ENCODE results near the gene HOXA4.

Gene HOXA4

DNA sequence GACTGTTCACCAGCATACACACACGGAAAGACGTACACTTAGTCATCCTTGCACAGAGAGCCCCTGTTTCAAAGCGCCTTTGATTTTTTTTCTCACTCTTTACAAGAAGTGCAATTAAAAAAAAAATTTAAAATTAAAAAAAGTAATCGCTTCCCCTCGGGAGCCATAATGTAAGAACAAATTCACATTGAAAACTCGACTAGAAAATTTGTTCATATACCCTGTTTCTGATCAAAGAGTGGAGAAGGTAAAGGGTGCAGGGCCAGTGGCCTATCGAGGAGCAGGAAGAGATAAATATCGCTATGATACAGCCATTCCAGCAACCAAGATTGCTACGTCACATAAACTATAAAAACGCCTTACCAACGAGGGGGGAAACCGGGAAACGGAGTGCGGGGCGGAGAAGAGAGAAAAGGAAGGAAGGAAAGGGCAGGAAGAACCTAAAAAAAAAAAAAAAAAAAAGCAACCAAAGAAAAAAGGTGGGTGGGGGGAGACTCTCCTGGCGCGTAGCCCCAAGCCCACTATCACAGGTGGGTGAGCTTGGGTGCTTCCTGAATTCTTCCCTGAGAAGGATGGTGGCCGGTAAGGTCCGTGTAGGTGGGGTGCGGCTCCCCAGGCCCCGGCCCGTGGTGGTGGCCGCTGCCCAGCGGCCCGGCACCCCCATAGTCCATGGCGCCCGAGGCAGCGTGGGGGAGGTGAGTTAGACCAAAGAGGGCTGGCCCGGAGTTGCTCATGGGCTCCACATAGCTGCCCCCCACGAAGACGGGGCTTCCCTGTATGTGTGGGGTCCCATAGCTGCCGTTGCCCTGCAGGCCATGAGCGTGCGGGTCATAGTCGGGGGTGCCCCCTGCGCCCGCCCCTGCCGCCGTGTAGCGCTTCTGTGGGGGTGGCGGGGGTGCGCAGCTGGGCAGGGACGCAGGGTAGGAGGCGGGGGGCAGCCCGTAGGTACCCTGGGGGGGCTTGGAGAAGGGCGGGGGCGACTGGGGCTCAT lies 22.9 kb downstream of the HOXA4 start:
- Histone ChIP-seq H3K9ac (no peak overlapping the region), H3K4me3 (no peak overlapping the region), H3K27me3 (no peaks in the 10 kb centered on the region), H4K20me1 (no peaks in the 10 kb centered on the region), H3K36me3 (no peaks in the 10 kb centered on the region; a peak in 1 of 22 replicates), H3K4me2 (no peak overlapping the region), H3K9me3 (replicated peaks in 1 of 11) (peaks cover 22 to 65% (median 50%) of the 10 kb centered on the region in 11 experiments; a peak in 21 of 22 replicates), H3K27ac (no peak overlapping the region), H3K4me1 (no peaks in the 10 kb centered on the region)
- no peak for TF ChIP-seq Cebpa-rat (IDR thresholded peaks at IDR 0.05)

GRCh38 chr7:27106901-27107240 lies 23.7 kb downstream of the HOXA4 start:
- TF ChIP-seq Cebpa-rat (IDR thresholded peaks at IDR 0.05), result no peak
- Histone ChIP-seq H3K4me3 (no peak overlapping the region), H4K20me1 (no peaks in the 10 kb centered on the region), H3K9ac (no peak overlapping the region), H3K9me3 (replicated peaks in 1 of 11) (peaks cover 30 to 73% (median 57%) of the 10 kb centered on the region in 11 experiments), H3K36me3 (no peaks in the 10 kb centered on the region; a peak in 1 of 22 replicates), H3K4me2 (no peak overlapping the region), H3K4me1 (no peaks in the 10 kb centered on the region), H3K27me3 (no peaks in the 10 kb centered on the region), H3K27ac (no peak overlapping the region)

GRCh38 chr7:27106181-27106900 lies 24.2 kb downstream of the HOXA4 start:
- no peaks in the 10 kb centered on the region for H4K20me1 ChIP-seq
- H3K4me2 ChIP-seq, result no peak overlapping the region
- H3K9me3 ChIP-seq (replicated peaks in 1 of 11), result peaks cover 32 to 78% (median 62%) of the 10 kb centered on the region in 11 experiments
- no peak overlapping the region for H3K4me3 ChIP-seq
- no peak overlapping the region for H3K9ac ChIP-seq
- H3K36me3 ChIP-seq, result no peaks in the 10 kb centered on the region; a peak in 1 of 22 replicates
- H3K4me1 ChIP-seq, result no peaks in the 10 kb centered on the region
- no peak overlapping the region for H3K27ac ChIP-seq
- no peak for TF ChIP-seq Cebpa-rat (IDR thresholded peaks at IDR 0.05)
- no peaks in the 10 kb centered on the region for H3K27me3 ChIP-seq

DNA sequence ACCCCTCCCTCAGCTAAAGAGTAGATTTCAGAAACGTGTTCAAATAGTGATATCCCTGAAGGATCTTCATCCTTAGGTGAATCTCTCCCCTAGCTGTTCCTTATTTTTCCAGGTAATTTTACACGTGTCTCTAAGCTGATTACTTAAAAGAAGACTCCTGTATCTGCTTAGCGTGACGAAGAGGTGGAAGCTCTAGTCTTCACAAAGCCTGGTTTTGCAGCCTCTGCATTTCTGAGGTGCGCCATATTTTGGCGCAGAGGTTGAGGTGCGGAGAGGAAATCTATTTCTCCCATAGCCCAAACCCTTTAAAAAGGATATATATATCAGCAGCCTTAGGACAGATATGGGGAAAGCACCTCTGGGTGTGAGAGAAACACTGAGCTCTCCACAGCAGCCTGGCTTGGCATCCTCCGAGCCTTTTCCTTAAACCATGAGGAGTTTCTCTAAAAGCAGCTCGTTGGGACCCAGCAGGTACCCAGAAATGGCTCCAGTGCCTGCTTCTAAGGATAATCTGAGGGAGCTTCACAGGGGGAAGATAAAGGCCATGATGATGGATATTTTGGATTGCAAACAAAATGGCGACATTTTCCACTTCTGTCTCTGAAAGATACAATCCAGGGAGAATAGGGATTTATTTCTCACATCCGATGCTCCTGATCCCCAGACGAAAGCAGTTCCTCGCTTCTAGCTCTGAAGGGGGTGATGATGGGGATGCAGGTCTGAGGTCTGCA lies 25.1 kb downstream of the HOXA4 start:
- H3K27ac ChIP-seq, result no peak overlapping the region
- no peak overlapping the region for H3K9ac ChIP-seq
- H3K4me3 ChIP-seq, result no peak overlapping the region
- no peak overlapping the region for H3K4me2 ChIP-seq
- H3K27me3 ChIP-seq, result no peaks in the 10 kb centered on the region
- no peak for TF ChIP-seq Cebpa-rat (IDR thresholded peaks at IDR 0.05)
- no peaks in the 10 kb centered on the region for H3K4me1 ChIP-seq
- H4K20me1 ChIP-seq, result no peaks in the 10 kb centered on the region
- peaks cover 31 to 77% (median 55%) of the 10 kb centered on the region in 11 experiments for H3K9me3 ChIP-seq (replicated peaks in 1 of 11)
- no peaks in the 10 kb centered on the region; a peak in 1 of 22 replicates for H3K36me3 ChIP-seq

- Histone ChIP-seq H3K4me2 (no peak overlapping the region), H3K4me3 (no peak overlapping the region), H4K20me1 (no peaks in the 10 kb centered on the region), H3K36me3 (no peaks in the 10 kb centered on the region; a peak in 1 of 22 replicates), H3K9me3 (replicated peaks in 1 of 11) (peaks cover 27 to 68% (median 52%) of the 10 kb centered on the region in 11 experiments), H3K27ac (no peak overlapping the region), H3K27me3 (no peaks in the 10 kb centered on the region), H3K9ac (no peak overlapping the region), H3K4me1 (no peaks in the 10 kb centered on the region)
- TF ChIP-seq Cebpa-rat (IDR thresholded peaks at IDR 0.05), result no peak
Measured at GRCh38 chr7:27104341-27105058, 26.1 kb downstream of the HOXA4 start.

DNA sequence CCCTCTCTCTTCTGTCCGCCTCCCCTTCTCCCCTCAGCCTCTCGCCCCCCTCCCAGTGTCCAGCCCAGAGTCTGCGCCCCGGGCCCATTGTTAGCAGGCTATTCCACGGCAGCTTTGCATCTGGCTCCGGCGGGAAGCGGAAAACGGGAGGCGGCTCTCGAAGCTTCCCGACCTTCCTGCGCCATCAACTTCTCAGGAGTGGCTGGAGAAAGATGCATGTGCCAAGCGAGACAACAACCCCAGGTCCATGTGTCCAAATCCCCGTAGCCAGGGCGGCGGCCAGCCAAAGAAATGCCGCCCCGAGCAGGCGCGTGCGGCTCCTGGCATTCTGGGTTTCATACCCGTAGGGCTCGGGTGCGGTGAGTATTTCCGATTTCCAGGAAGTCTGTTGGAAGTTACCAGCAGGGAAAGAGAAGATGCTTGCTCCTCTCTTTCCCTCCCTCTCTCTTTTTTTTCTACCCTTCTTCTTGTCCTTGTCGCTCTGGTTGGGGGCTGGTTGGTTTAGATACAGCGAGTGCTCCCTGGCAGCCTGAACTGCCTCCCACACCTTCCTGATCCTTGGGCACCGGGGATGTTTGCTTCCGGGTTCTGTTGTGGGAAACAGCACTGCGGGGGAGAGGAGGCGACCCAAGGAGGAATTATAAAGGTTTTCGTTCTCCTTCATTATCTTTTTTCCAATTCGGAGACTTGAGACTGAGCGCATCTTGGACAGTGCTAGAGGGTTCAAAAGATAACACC lies 26.9 kb downstream of the HOXA4 start:
- TF ChIP-seq Cebpa-rat (IDR thresholded peaks at IDR 0.05), result no peak
- Histone ChIP-seq H3K9ac (no peak overlapping the region), H3K4me3 (no peak overlapping the region), H3K27me3 (peaks cover 0 to 6% (median 0%) of the 10 kb centered on the region in 11 experiments; a peak in 4 of 22 replicates), H3K9me3 (replicated peaks in 1 of 11) (peaks cover 33 to 64% (median 51%) of the 10 kb centered on the region in 11 experiments), H4K20me1 (no peaks in the 10 kb centered on the region), H3K36me3 (no peaks in the 10 kb centered on the region; a peak in 1 of 22 replicates), H3K27ac (no peak overlapping the region), H3K4me1 (no peaks in the 10 kb centered on the region), H3K4me2 (no peak overlapping the region)

GRCh38 chr7:27102581-27103442 lies 27.7 kb downstream of the HOXA4 start, which contains the start of gene HOXA2:
Gene HOXA2, minus strand, starts transcription at chr7:27102683. Its CDS starts 183 bp downstream, at chr7:27102500.
- H3K4me1 ChIP-seq, result no peaks in the 10 kb centered on the region
- H3K27me3 ChIP-seq, result peaks cover 0 to 12% (median 0%) of the 10 kb centered on the region in 11 experiments; a peak in 6 of 22 replicates
- H3K9me3 ChIP-seq (replicated peaks in 1 of 11), result peaks cover 36 to 64% (median 50%) of the 10 kb centered on the region in 11 experiments
- TF ChIP-seq Cebpa-rat (IDR thresholded peaks at IDR 0.05), result no peak
- no peak within 1 kb of the TSS for H3K4me2 ChIP-seq
- H3K27ac ChIP-seq, result no peak within 1 kb of the TSS
- H4K20me1 ChIP-seq, result no peaks in the 10 kb centered on the region
- H3K36me3 ChIP-seq, result no peaks in the 10 kb centered on the region; a peak in 1 of 22 replicates
- H3K9ac ChIP-seq, result no peak within 1 kb of the TSS
- no peak within 1 kb of the TSS for H3K4me3 ChIP-seq
